ENCODE results near the gene GLI3. TPM values are rescaled to one million over a fixed set of nuclear protein-coding genes. Genes with fewer than 3 reads are reported as not detected.

Gene GLI3
- total and polyA plus RNA-seq, 2 of the 8 experiments (the other 6 are each of a cell fraction or from before 2014, with no cell fraction given) = 8.0 to 31.1 TPM

DNA sequence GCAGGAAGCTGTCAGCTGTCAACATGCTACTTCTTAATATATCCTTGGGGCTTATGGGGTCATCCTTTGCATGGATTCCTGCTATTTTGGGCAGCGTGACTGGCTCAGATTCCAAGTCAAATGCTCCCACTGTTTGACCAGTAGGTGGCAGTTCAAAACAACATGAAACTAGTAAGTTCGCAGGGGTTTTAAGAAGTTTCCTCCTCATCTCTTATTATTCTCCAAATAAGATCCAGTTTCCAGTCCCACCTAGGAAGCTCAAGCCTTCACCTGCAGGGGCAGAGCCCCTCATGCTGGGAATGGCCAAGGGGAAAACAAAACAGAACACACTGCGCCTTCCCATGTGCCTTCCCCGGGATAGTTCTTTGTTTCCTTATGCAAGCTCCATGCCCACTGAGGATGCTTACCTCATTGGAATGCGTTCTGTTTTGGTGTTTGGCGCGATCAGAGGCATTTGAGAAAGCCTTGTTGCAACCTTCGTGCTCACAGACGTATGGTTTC lies 259.8 kb downstream of the GLI3 start (continued):
- TF ChIP-seq, protein P1, sequence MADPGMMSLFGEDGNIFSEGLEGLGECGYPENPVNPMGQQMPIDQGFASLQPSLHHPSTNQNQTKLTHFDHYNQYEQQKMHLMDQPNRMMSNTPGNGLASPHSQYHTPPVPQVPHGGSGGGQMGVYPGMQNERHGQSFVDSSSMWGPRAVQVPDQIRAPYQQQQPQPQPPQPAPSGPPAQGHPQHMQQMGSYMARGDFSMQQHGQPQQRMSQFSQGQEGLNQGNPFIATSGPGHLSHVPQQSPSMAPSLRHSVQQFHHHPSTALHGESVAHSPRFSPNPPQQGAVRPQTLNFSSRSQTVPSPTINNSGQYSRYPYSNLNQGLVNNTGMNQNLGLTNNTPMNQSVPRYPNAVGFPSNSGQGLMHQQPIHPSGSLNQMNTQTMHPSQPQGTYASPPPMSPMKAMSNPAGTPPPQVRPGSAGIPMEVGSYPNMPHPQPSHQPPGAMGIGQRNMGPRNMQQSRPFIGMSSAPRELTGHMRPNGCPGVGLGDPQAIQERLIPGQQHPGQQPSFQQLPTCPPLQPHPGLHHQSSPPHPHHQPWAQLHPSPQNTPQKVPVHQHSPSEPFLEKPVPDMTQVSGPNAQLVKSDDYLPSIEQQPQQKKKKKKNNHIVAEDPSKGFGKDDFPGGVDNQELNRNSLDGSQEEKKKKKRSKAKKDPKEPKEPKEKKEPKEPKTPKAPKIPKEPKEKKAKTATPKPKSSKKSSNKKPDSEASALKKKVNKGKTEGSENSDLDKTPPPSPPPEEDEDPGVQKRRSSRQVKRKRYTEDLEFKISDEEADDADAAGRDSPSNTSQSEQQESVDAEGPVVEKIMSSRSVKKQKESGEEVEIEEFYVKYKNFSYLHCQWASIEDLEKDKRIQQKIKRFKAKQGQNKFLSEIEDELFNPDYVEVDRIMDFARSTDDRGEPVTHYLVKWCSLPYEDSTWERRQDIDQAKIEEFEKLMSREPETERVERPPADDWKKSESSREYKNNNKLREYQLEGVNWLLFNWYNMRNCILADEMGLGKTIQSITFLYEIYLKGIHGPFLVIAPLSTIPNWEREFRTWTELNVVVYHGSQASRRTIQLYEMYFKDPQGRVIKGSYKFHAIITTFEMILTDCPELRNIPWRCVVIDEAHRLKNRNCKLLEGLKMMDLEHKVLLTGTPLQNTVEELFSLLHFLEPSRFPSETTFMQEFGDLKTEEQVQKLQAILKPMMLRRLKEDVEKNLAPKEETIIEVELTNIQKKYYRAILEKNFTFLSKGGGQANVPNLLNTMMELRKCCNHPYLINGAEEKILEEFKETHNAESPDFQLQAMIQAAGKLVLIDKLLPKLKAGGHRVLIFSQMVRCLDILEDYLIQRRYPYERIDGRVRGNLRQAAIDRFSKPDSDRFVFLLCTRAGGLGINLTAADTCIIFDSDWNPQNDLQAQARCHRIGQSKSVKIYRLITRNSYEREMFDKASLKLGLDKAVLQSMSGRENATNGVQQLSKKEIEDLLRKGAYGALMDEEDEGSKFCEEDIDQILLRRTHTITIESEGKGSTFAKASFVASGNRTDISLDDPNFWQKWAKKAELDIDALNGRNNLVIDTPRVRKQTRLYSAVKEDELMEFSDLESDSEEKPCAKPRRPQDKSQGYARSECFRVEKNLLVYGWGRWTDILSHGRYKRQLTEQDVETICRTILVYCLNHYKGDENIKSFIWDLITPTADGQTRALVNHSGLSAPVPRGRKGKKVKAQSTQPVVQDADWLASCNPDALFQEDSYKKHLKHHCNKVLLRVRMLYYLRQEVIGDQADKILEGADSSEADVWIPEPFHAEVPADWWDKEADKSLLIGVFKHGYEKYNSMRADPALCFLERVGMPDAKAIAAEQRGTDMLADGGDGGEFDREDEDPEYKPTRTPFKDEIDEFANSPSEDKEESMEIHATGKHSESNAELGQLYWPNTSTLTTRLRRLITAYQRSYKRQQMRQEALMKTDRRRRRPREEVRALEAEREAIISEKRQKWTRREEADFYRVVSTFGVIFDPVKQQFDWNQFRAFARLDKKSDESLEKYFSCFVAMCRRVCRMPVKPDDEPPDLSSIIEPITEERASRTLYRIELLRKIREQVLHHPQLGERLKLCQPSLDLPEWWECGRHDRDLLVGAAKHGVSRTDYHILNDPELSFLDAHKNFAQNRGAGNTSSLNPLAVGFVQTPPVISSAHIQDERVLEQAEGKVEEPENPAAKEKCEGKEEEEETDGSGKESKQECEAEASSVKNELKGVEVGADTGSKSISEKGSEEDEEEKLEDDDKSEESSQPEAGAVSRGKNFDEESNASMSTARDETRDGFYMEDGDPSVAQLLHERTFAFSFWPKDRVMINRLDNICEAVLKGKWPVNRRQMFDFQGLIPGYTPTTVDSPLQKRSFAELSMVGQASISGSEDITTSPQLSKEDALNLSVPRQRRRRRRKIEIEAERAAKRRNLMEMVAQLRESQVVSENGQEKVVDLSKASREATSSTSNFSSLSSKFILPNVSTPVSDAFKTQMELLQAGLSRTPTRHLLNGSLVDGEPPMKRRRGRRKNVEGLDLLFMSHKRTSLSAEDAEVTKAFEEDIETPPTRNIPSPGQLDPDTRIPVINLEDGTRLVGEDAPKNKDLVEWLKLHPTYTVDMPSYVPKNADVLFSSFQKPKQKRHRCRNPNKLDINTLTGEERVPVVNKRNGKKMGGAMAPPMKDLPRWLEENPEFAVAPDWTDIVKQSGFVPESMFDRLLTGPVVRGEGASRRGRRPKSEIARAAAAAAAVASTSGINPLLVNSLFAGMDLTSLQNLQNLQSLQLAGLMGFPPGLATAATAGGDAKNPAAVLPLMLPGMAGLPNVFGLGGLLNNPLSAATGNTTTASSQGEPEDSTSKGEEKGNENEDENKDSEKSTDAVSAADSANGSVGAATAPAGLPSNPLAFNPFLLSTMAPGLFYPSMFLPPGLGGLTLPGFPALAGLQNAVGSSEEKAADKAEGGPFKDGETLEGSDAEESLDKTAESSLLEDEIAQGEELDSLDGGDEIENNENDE (IDR thresholded peaks at IDR 0.05; ENCODE audit: insufficient replicate concordance, low read length) = no peak
- TF ChIP-seq, protein P2, sequence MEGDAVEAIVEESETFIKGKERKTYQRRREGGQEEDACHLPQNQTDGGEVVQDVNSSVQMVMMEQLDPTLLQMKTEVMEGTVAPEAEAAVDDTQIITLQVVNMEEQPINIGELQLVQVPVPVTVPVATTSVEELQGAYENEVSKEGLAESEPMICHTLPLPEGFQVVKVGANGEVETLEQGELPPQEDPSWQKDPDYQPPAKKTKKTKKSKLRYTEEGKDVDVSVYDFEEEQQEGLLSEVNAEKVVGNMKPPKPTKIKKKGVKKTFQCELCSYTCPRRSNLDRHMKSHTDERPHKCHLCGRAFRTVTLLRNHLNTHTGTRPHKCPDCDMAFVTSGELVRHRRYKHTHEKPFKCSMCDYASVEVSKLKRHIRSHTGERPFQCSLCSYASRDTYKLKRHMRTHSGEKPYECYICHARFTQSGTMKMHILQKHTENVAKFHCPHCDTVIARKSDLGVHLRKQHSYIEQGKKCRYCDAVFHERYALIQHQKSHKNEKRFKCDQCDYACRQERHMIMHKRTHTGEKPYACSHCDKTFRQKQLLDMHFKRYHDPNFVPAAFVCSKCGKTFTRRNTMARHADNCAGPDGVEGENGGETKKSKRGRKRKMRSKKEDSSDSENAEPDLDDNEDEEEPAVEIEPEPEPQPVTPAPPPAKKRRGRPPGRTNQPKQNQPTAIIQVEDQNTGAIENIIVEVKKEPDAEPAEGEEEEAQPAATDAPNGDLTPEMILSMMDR (IDR thresholded peaks at IDR 0.05; ENCODE audit: control extremely low read depth in 1 of 3, insufficient read depth in 1 of 3, low read depth in 1 of 3, low read length in 3 of 3) = peak; percentile 27 to 67 (median 60)
- TF ChIP-seq POLR2AphosphoS5 (IDR thresholded peaks at IDR 0.05; ENCODE audit: low read depth, low read length) (no peak), CHD1 (IDR thresholded peaks at IDR 0.05; ENCODE audit: low read depth, low read length) (no peak), SUZ12 (IDR thresholded peaks at IDR 0.05; ENCODE audit: low read length) (no peak), HDAC2 (IDR thresholded peaks at IDR 0.05; ENCODE audit: borderline replicate concordance in 1 of 2, low read depth in 2 of 2, low read length in 2 of 2) (no peak), BACH1 (IDR thresholded peaks at IDR 0.05; ENCODE audit: low read length) (no peak)
- TF ChIP-seq, protein P3, sequence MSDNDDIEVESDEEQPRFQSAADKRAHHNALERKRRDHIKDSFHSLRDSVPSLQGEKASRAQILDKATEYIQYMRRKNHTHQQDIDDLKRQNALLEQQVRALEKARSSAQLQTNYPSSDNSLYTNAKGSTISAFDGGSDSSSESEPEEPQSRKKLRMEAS (IDR thresholded peaks at IDR 0.05) = peak; percentile 80
